Osteoblast (primary cell): ENCODE results near the gene BCAS3. TPM values are rescaled to one million over a fixed set of nuclear protein-coding genes. Genes with fewer than 3 reads are reported as not detected.

Experiments used
- DNase-seq: peaks from one replicate; pipeline ENCODE4 v3.0.0; 2011; ENCODE audit warnings: low spot score, mixed read lengths; ENCODE audit not compliant: insufficient read length; ENCODE audit errors: missing footprints
- H2AFZ ChIP-seq: 2 replicates; pipeline ENCODE4 v1.6.0; 2011; ENCODE audit warnings: mild to moderate bottlenecking, low read length
- H3K27ac ChIP-seq: 2 replicates; pipeline ENCODE4 v1.5.1; 2011; ENCODE audit warnings: mild to moderate bottlenecking, low read depth, low read length, moderate library complexity
- H3K27me3 ChIP-seq: 2 replicates; pipeline ENCODE4 v1.6.0; 2012; ENCODE audit warnings: mild to moderate bottlenecking, control low read depth, inconsistent platforms, low read length, moderate library complexity; ENCODE audit not compliant: insufficient read depth
- H3K36me3 ChIP-seq: 2 replicates; pipeline ENCODE4 v1.5.1; 2011; ENCODE audit warnings: mild to moderate bottlenecking, low read length, control low read depth, moderate library complexity; ENCODE audit not compliant: insufficient read depth
- H3K4me1 ChIP-seq: 2 replicates; pipeline ENCODE4 v1.5.1; 2011; ENCODE audit warnings: mild to moderate bottlenecking, low read length, control low read depth, moderate library complexity; ENCODE audit not compliant: insufficient read depth
- H3K4me2 ChIP-seq: 2 replicates; pipeline ENCODE4 v1.6.0; 2011; ENCODE audit warnings: mild to moderate bottlenecking, low read length; ENCODE audit not compliant: insufficient read depth
- H3K4me3 ChIP-seq: fragments of 200-600 bp; sonication (generic); 3 replicates; pipeline ENCODE4 v1.5.1; 2012; ENCODE audit warnings: mild to moderate bottlenecking, low read length, inconsistent platforms; ENCODE audit not compliant: insufficient read depth
- H3K79me2 ChIP-seq: 2 replicates; pipeline ENCODE4 v1.6.0; 2012; ENCODE audit warnings: mild to moderate bottlenecking, low read length, control low read depth, inconsistent platforms; ENCODE audit not compliant: insufficient read depth
- H3K9me3 ChIP-seq: 2 replicates; pipeline ENCODE4 v1.5.1; 2011; ENCODE audit warnings: low read depth, low read length, control low read depth
- H4K20me1 ChIP-seq: 2 replicates; pipeline ENCODE4 v1.6.0; 2012; ENCODE audit warnings: mild to moderate bottlenecking, low read length, control low read depth; ENCODE audit not compliant: insufficient read depth
- total RNA-seq: library from RNA; depleted of rRNA; stranded (reverse); fragments of >200 nt; gene quantifications from 2 replicates; pipeline ENCODE4 v1.2.3, GENCODE V29; 2012
- TF ChIP-seq, protein P1 (sequence below): IDR thresholded peaks from 2 replicates; pipeline ENCODE4 v1.5.1; 2011; ENCODE audit warnings: mild to moderate bottlenecking, low read depth, low read length, moderate library complexity; ENCODE audit errors: extremely low read depth

The BCAS3 gene
- total RNA-seq, 1 donor, result 31.5 TPM

- peaks cover 30% of the 10 kb centered on the region for H3K4me1 ChIP-seq
- DNase-seq, result peak; percentile 86
- H2AFZ ChIP-seq, result no peak overlapping the region
- peaks cover 51% of the 10 kb centered on the region for H3K36me3 ChIP-seq
- peak overlapping the region; percentile 56 for H3K27ac ChIP-seq
- no peaks in the 10 kb centered on the region for H3K9me3 ChIP-seq
- H3K4me3 ChIP-seq, result peak overlapping the region; percentile 75
- TF ChIP-seq, protein P1, sequence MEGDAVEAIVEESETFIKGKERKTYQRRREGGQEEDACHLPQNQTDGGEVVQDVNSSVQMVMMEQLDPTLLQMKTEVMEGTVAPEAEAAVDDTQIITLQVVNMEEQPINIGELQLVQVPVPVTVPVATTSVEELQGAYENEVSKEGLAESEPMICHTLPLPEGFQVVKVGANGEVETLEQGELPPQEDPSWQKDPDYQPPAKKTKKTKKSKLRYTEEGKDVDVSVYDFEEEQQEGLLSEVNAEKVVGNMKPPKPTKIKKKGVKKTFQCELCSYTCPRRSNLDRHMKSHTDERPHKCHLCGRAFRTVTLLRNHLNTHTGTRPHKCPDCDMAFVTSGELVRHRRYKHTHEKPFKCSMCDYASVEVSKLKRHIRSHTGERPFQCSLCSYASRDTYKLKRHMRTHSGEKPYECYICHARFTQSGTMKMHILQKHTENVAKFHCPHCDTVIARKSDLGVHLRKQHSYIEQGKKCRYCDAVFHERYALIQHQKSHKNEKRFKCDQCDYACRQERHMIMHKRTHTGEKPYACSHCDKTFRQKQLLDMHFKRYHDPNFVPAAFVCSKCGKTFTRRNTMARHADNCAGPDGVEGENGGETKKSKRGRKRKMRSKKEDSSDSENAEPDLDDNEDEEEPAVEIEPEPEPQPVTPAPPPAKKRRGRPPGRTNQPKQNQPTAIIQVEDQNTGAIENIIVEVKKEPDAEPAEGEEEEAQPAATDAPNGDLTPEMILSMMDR, result no peak
- H4K20me1 ChIP-seq, result peaks cover 13% of the 10 kb centered on the region
- H3K79me2 ChIP-seq, result peaks cover 62% of the 10 kb centered on the region
- no peaks in the 10 kb centered on the region for H3K27me3 ChIP-seq
- H3K4me2 ChIP-seq, result peak overlapping the region; percentile 66
Measured at GRCh38 chr17:61408151-61409041, 730.7 kb downstream of the BCAS3 start.

DNA sequence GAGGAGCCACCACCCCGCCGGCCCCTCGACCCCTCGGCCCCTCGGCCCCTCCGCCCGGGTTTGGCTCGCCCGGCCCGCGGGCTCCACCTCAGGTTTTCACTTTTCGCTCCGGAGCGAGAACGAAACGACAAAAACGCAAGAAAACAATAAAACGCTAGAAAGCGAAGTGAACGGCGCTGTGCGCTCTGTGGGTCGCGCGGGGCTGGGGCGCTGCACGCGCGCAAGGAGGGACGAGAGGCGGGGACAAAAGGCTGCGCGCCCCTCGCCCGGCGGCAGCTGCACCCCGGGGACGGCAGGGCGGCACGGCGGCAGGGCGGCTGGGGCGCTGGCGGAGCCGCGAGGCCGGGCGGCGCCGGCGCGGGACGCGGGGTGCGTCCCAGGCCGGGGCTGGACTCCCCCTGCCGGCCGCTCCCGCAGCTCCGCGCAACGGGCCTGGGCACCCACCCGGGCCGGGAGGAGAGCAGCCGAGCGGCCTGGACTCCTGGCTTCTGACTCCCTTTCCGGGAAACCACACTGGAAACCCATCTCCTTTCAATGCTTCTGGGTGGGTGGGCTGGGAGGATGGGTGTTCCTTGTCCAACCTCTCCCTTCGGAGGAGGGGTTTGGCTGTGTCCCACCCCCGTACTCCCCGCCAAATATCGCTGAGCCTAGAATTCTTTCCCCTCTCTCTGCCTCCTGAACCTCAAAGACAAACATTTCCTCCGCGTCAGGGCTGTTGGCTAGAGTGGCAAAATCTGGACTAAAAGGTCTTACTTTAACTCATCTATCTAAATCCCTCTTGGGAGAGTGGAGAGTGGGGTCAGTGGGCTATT lies 731.9 kb downstream of the BCAS3 start:
- Histone ChIP-seq H3K4me2 (peak overlapping the region; percentile 90), H3K27me3 (no peaks in the 10 kb centered on the region), H4K20me1 (peaks cover 8% of the 10 kb centered on the region), H3K4me1 (peaks cover 28% of the 10 kb centered on the region), H3K9me3 (no peaks in the 10 kb centered on the region), H3K27ac (peak overlapping the region; percentile 68), H3K79me2 (peaks cover 58% of the 10 kb centered on the region), H2AFZ (peak overlapping the region; percentile 31), H3K4me3 (peak overlapping the region; percentile 84), H3K36me3 (peaks cover 40% of the 10 kb centered on the region)
- peak; percentile 99 for DNase-seq
- TF ChIP-seq, protein P1, result peak; percentile 32

DNA sequence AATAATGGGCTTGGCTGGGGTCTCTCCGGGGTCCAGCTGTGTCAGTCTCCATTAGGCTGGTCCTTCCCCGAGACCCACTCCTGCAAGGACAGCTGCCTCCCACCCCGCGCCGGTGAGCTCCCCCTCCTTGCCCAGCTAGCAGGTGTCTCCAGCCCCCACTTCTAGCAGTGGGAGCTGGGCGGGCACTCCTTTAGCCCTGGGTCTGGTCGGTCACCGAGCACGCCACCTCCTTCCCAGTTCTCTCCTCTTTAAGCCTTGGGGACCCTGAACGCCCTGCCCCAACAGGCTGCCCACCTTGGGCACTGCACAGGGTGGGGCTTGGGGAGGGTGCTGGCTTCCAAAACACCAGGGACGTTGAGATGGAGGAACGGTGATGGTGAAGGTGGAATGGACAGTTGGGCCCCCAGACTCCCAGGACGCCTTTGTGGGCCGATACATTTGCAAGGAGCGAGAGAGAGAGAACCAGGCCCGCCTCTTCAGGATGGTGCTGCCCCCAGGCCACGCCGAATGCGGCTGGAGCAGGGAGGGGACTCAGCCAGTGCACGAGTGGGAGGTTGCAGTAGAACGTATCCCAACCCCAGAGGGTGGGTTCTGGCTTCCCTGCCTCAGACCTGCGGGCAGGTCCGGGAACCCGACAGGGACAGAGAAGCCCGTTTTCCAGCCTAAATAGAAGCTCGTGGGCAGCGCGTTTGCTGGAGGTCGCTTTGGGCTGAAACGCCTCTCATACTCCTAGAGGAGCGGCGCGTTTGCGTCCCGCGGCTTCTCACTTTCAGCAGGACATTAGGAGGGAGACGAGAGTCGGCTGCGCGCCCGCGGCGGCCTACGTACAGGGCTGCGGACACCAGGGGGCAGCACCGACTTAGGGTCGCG lies 732.7 kb downstream of the BCAS3 start:
- Histone ChIP-seq H2AFZ (peak overlapping the region; percentile 74), H3K4me2 (peak overlapping the region; percentile 90), H3K4me1 (peaks cover 34% of the 10 kb centered on the region), H4K20me1 (peaks cover 8% of the 10 kb centered on the region), H3K27ac (peak overlapping the region; percentile 68), H3K36me3 (peaks cover 33% of the 10 kb centered on the region), H3K27me3 (no peaks in the 10 kb centered on the region), H3K79me2 (peaks cover 50% of the 10 kb centered on the region), H3K4me3 (peak overlapping the region; percentile 84), H3K9me3 (no peaks in the 10 kb centered on the region)
- TF ChIP-seq, protein P1, result peak; percentile 47
- peak; percentile 99 for DNase-seq
